NCI-H526 (cell line): ENCODE measurements around the gene LRIF1.
"Not testable (repeated sequence)": the region's sequence is repeated elsewhere in the genome, so short reads cannot be mapped to it uniquely, and the experiment has no call there.

Source experiments
- DNase-seq, 2 experiments: peaks; one replicate each; lab custom pipeline; 2025; lab: John Stamatoyannopoulos, UW

LRIF1 gene, protein sequence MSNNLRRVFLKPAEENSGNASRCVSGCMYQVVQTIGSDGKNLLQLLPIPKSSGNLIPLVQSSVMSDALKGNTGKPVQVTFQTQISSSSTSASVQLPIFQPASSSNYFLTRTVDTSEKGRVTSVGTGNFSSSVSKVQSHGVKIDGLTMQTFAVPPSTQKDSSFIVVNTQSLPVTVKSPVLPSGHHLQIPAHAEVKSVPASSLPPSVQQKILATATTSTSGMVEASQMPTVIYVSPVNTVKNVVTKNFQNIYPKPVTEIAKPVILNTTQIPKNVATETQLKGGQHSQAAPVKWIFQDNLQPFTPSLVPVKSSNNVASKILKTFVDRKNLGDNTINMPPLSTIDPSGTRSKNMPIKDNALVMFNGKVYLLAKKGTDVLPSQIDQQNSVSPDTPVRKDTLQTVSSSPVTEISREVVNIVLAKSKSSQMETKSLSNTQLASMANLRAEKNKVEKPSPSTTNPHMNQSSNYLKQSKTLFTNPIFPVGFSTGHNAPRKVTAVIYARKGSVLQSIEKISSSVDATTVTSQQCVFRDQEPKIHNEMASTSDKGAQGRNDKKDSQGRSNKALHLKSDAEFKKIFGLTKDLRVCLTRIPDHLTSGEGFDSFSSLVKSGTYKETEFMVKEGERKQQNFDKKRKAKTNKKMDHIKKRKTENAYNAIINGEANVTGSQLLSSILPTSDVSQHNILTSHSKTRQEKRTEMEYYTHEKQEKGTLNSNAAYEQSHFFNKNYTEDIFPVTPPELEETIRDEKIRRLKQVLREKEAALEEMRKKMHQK

DNA sequence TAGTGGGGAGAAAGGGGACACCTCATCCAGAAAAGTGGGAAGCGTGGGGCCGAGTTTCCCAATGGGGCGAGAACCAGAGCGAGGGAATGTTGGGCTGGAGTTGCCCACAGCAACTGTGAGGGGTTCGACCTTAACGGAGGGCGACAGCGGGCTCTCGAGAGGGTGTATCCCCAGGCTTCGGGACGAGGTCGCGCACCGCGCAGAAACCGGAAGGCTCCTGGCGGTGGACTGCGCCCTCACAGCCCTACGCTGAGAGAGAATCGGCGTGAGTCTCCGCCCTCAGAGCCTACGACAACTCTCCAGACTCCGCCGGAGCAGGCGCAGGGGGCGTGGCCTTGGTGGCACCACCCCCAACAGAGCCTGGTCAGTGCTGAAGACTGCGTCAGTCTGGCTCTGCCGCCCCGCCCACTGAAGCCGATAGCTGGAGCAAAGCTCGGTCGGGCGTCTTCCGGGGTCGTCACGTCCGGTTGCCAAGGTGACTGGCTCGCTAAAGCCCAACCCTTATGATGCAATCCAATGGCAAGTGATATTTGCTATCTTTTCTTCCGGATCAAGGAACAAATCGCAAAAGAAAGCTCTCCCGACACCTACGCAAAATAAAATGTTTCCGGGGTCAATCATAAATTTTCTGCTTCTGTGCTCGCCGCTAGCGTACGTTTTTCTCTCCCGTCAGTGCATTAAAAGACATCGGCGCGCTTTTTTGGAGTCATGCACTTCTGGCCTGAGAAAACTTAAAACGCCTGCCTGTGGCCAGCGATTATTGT, at the start of gene LRIF1:
LRIF1 (minus strand) TSS at position 232 of the 764 bp plus-strand sequence. CDS start 234 bp downstream, outside the sequence.
- DNase-seq = peak; percentile 100

- DNase-seq = no peak
Observed at GRCh38 chr1:111008031-111008430, 44.3 kb upstream of the LRIF1 start.

- no peak for DNase-seq
Observed at GRCh38 chr1:111006556-111006955, 42.8 kb upstream of the LRIF1 start.

- DNase-seq = not testable (repeated sequence)
Observed at GRCh38 chr1:110999607-111000006, 35.9 kb upstream of the LRIF1 start.

GRCh38 chr1:110992329-110992728, 28.6 kb upstream of the LRIF1 start:
- DNase-seq = peak in 1 of 2 experiments; percentile 66

- peak in 1 of 2 experiments; percentile 1 for DNase-seq
Observed at GRCh38 chr1:110991295-110991694, 27.6 kb upstream of the LRIF1 start.

DNA sequence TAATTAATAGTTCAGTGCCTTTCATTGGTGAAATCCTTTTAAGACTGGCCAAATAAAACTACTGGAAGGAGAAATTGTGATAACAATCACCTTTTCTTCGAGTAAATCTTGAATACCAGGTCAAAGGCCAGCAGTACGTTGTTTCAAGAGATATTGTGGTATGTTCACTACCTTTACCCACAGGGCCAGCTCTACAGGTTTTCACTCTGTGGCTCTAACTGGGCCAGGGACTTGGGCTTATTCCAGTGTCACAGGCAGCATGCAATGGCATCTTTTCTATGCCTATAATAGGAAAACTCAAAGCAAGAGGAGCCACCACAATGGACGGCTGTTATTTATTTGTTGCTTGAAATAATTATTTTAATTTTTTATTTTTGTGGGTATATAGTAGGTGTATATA, 26.8 kb upstream of the LRIF1 start:
- DNase-seq = no peak

GRCh38 chr1:110986407-110986891, 22.7 kb upstream of the LRIF1 start:
- DNase-seq = no peak

DNA sequence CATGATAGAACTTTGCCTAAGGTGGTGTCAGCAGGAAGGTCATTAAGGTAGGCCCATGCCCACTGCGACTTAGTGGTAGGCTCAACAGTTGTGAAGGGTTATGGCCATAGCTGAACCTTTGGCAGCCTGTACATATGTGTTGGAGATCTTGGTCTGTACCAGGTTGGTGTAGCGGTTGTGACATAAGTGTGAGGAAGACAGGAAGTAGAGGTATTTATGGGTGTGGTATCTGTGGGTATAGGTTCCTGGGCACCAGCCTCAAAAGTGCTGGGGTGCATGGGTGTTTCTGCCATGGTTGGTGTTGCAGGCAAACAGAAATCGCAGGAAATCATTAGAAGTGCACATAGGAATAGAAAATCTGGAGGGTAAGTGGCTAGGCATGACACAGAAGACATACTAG, 18.6 kb upstream of the LRIF1 start:
- DNase-seq = no peak

GRCh38 chr1:110979154-110979553, 15.4 kb upstream of the LRIF1 start:
- DNase-seq = no peak

GRCh38 chr1:110976089-110976488, 12.4 kb upstream of the LRIF1 start:
- no peak for DNase-seq

DNA sequence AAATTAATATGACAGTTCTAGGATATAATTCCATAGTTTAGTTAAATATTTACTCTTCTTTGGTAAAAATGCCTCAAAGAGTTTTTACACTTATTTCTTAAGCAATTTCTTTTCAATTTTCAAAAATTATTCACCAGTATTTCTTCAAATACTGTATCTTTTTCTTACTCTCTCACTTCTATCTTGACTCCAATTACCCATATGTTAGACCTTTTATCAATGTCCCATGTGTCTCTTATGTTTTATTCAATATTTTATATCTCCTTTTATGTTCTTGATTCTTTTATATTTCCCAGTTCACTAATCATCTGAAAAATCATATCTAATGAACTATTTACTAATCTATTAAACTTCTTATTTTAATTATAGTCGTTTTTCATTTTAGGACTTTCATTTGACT, 11.5 kb upstream of the LRIF1 start:
- no peak for DNase-seq

- DNase-seq = no peak
Observed at GRCh38 chr1:110967256-110967655, 3.5 kb upstream of the LRIF1 start.

GRCh38 chr1:110964455-110964903, 757 bp upstream of the LRIF1 start:
- DNase-seq = no peak

GRCh38 chr1:110962892-110963690, 631 bp downstream of the LRIF1 start:
- peak; percentile 83 to 87 for DNase-seq

DNA sequence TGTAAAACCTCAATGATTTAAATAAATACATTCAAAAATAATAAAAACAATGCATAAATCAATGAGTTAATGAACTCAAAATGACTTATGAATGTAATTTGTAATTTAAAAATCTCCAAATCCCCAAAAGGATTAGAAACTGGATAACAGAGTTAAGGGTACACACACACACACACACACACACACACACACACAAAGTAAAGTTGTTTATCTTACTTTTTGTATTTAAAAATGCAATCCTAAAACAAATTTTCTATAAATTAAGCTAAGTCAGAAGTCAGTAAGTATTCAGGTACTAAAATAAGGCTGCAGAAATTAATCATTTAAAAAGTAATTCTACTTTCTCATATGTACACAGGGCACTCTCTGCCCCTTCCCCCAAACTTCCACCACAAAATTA, 1.8 kb downstream of the LRIF1 start:
- DNase-seq = no peak

DNA sequence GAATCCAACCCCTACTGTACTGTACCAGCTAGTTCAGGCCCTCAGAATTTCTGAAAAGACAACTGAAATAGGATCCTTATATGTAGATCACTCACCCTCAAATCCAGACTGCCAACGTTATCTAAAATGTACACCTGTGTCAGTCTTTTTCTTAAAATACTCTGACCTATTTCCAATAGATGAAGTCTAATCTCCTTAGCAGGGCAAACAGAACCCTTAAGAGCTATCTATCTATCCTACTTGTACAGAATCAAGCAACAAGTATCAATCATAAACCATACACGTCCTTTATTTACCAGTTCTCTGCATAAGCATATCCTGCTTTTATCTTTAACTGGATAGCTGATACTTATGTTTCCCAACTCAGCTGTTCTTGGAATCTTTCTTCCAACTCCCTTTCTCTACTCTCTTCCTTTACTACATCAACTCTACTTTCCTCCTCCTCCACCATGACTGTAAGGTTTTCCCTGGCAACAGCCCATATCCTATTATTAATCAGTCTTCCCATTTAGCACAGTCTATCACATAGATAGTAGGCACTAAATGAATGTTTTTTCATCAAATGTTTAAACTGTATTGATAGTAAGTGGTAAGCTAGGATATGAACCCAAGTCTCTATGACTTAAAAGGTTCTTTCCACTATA, 2.8 kb downstream of the LRIF1 start:
- DNase-seq = no peak

GRCh38 chr1:110957798-110958197, 5.9 kb downstream of the LRIF1 start:
- DNase-seq = no peak

- no peak for DNase-seq
Observed at GRCh38 chr1:110956586-110956985, 7.1 kb downstream of the LRIF1 start.

GRCh38 chr1:110953031-110953430, 10.7 kb downstream of the LRIF1 start:
- DNase-seq = no peak

- no peak for DNase-seq
Observed at GRCh38 chr1:110952031-110952430, 11.7 kb downstream of the LRIF1 start.
